Ovary (tissue), 9 donors: ENCODE measurements around the gene CCNE1. TPM values are rescaled to one million over a fixed set of nuclear protein-coding genes. Genes with fewer than 3 reads are reported as not detected.

ENCODE experiments used
- DNase-seq, 5 donors: peaks; one replicate each; pipeline ENCODE4 v3.0.0-alpha.2; 2019 to 2020
- H3K27ac ChIP-seq, 2 donors: fragments of 200-600 bp; one replicate each; pipeline versions ENCODE4 v1.5.1 to v1.8.0; 2019 to 2022
- H3K27me3 ChIP-seq: fragments of 200-600 bp; one replicate; pipeline ENCODE4 v1.8.0; 2022
- H3K36me3 ChIP-seq: fragments of 200-600 bp; sonication (generic); one replicate; pipeline ENCODE4 v1.5.1; 2019
- H3K4me1 ChIP-seq: one replicate; pipeline ENCODE4 v1.8.1; 2013; ENCODE audit warnings: mild to moderate bottlenecking, moderate library complexity; ENCODE audit not compliant: insufficient read depth
- H3K4me3 ChIP-seq: fragments of 200-600 bp; sonication (generic); one replicate; pipeline ENCODE4 v1.5.1; 2017
- H3K9me3 ChIP-seq, 2 donors: fragments of 200-600 bp in 1 of 2; sonication (generic) in 1 of 2; one replicate each; pipeline versions ENCODE4 v1.5.1 to v1.8.1; 2013 to 2019; ENCODE audit warnings: mild to moderate bottlenecking in 1 of 2, moderate library complexity in 1 of 2
- CTCF ChIP-seq, 3 donors: fragments of 450-650 bp in 2 of 3; fragments of 200-600 bp in 1 of 3; IDR thresholded peaks; one replicate each; pipeline versions ENCODE4 v1.5.1 to v1.8.0; 2016 to 2022; ENCODE audit warnings: antibody characterized with exemption in 3 of 3, mild to moderate bottlenecking in 1 of 3
- EP300 ChIP-seq: sonication (generic); formaldehyde crosslinking; IDR thresholded peaks from one replicate; pipeline ENCODE4 v1.6.1; 2017; ENCODE audit warnings: antibody characterized with exemption
- POLR2A ChIP-seq: fragments of 450-650 bp; IDR thresholded peaks from one replicate; pipeline ENCODE4 v1.6.1; 2017; ENCODE audit warnings: antibody characterized with exemption, mild to moderate bottlenecking, moderate library complexity
- WGBS, 3 donors: extraction: QIAGEN DNeasy Blood & Tissue Kit in 1 of 3; methylation state at CpG; one replicate each; pipeline versions ENCODE4 v1.1.5 to v1.1.7; 2013 to 2017; 5-methylcytosine and 5-hydroxymethylcytosine counted together
- intact Hi-C, 4 donors: fragments of 100-400 bp; cut with DNase I; formaldehyde crosslinking; loops; one replicate each; pipeline versions ENCODE4 v1.11.0 to v1.15.1; 2022 to 2023
- polyA plus RNA-seq, 2 donors: library from polyadenylated mRNA; stranded (reverse); fragments of 200-250 nt in 1 of 2; fragments of 350-450 nt in 1 of 2; fragmentation: Illumina TruSeq in 1 of 2; extraction: RNeasy Lipid Tissue Mini Kit (QIAGEN cat#74804) in 1 of 2; gene quantifications; one replicate each; pipeline ENCODE4 v1.2.3, GENCODE V29; 2013 to 2014
- total RNA-seq, 7 donors: library from RNA; depleted of rRNA in 2 of 7; stranded (reverse); fragments of >200 nt in 2 of 7; fragmentation: NEBNext Ultra II Directional in 3 of 7; extraction: Animal tissue kit (Norgen Biotek cat#: 25700) in 3 of 7; gene quantifications; one replicate each; pipeline versions ENCODE4 v1.1.0 to v1.2.4, GENCODE V29; 2016 to 2023
- donor health status: DM: no; HTN: no; CAD: no; lungs with moderate emphysema.
- donor health status: DM: no; HTN: no; CAD: no.
- donor health status: Bipolar disorder and iron deficiency.
- donor health status: DM: yes; HTN: yes; CAD: no.
- donor health status: DM: no; HTN: no; CAD: no.
- donor health status: DM: yes; HTN: yes; CAD: no.

The CCNE1 gene
- total and polyA plus RNA-seq, 9 donors, result 0.36 to 2.7 (median 0.98) TPM

DNA sequence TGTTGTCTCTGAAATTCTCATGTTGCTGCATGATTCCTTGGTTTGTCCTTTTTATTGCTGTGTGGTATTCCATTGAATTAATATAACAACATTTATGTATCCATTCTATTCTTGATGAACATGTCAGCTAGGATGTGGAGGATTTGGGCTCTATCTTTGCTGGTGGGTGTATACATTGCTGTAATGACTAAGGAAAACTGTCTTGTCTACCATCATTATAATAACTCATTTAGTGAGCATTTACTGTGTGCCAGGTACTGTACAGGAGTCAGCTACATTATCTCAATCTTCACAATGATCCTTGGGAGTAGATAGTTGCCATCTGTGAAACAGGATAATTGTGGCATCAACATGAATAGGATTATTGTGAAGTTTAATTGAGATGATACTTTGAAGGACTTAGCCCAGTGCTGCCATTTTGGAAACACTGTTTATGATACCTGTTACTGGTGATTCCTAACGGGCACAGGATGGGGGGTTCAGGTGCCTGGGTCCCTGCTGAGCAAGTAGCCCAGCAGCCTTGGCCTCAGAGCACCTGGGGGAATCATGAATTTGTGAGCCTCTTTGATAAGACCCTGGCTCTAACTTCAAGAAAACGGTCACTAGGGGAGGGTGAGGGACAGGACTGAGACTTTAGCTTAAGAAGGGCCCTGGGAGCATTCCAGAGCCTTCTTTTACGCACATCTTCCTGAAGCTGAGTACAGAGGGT lies 1.8 kb upstream of the CCNE1 start:
- Histone ChIP-seq H3K9me3 (no peaks in the 10 kb centered on the region), H3K4me3 (no peak overlapping the region), H3K36me3 (no peaks in the 10 kb centered on the region), H3K27me3 (no peaks in the 10 kb centered on the region), H3K4me1 (peaks cover 12% of the 10 kb centered on the region), H3K27ac (no peak overlapping the region)
- intact Hi-C loops, result no loop called here
- no peak for TF ChIP-seq EP300
- no peak for TF ChIP-seq CTCF (IDR thresholded peaks at IDR 0.05)
- TF ChIP-seq POLR2A, result no peak
- 68 to 79% (median 71%) methylated on average over 3 of the region's 3 CpGs for WGBS, 3 donors
- peak in 1 of 5 donors; percentile 26 for DNase-seq

DNA sequence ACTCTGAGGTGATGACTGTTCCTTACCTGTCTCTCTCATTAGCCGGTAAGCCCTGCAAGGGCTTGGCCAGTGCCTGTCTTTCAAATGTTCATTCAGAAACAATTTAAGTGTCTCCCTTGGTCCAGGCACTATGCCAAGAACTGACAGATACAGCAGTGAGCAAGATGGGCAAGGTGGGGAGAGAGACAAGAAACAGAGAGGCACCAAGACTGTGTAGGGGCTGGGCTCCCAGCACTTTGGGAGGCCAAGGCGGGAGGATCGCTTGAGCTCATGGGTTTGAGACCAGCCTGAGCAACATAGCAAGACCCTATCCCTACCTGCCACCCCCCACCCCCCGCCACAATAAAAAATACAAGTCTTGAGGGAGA lies 1.3 kb upstream of the CCNE1 start:
- Histone ChIP-seq H3K36me3 (no peaks in the 10 kb centered on the region), H3K9me3 (no peaks in the 10 kb centered on the region), H3K27me3 (no peaks in the 10 kb centered on the region), H3K27ac (no peak overlapping the region), H3K4me1 (peaks cover 7% of the 10 kb centered on the region), H3K4me3 (no peak overlapping the region)
- WGBS, 3 donors, result 80 to 87% (median 87%) methylated on average over 4 of the region's 4 CpGs
- TF ChIP-seq EP300, result no peak
- intact Hi-C loops, result no loop called here
- DNase-seq, result peak; percentile 17 to 43 (median 36)

DNA sequence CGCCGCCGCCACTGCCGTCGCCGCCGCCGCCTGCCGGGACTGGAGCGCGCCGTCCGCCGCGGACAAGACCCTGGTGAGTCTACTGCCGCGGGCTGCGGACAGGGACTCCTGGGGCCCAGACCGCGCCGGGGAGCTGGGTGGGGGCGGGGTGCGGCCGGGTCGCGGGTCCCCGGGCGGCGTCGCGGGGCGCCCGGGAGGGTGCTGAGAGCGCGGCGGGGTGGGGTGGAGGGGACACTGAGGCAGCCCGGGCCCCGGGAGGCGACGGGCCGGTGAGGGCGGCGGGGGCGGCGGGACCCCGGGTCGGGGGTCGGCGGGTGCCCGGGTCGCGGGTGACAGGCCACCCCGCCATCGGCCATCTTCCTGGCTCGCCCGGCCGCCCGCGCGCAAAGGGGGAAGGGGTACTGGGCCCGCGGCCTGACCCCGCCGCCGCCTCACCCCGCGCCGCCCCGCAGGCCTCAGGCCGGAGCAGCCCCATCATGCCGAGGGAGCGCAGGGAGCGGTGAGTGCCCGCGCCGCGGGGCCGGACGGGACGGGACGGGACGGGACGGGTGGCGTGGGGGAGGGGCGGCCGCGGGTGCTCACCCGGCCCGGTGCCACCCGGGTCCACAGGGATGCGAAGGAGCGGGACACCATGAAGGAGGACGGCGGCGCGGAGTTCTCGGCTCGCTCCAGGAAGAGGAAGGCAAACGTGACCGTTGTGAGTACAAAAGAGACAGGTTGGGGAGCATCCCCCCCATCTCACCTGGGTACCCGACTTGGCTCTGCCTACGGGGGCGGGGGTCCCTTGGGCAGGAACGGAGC lies 489 bp downstream of the CCNE1 start:
- Histone ChIP-seq H3K4me3 (peak overlapping the region; percentile 48), H3K4me1 (peaks cover 4% of the 10 kb centered on the region), H3K27me3 (no peaks in the 10 kb centered on the region), H3K9me3 (no peaks in the 10 kb centered on the region), H3K27ac (no peak overlapping the region), H3K36me3 (no peaks in the 10 kb centered on the region)
- intact Hi-C loops, result no loop called here
- TF ChIP-seq POLR2A (no peak), CTCF (IDR thresholded peaks at IDR 0.05) (no peak)
- WGBS, 3 donors, result 2 to 3% (median 2%) methylated on average over 39 to 99 of the region's 104 CpGs
- DNase-seq, result peak in 4 of 5 donors; percentile 17 to 60 (median 56)

DNA sequence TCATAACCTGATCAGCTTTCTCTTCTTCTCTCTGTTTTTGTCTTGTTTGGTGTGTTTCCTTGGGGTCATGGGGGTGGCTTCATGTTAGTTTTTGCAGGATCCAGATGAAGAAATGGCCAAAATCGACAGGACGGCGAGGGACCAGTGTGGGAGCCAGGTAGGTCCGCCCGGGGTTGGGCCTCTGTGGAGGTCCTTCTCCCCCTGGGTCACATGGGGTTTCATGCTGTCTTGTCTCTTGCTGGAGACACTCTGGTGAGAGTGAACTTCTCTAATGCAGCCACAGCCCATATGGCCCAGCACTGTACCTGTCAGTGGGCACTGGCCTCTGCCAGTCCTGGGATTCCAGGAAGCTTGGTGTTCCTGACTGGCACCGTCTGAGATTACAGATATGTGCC lies 1.1 kb downstream of the CCNE1 start:
- Histone ChIP-seq H3K36me3 (no peaks in the 10 kb centered on the region), H3K4me1 (peaks cover 4% of the 10 kb centered on the region), H3K4me3 (peak overlapping the region; percentile 48), H3K9me3 (no peaks in the 10 kb centered on the region), H3K27ac (no peak overlapping the region), H3K27me3 (no peaks in the 10 kb centered on the region)
- intact Hi-C loops, result no loop called here
- no peak for DNase-seq
- TF ChIP-seq CTCF (IDR thresholded peaks at IDR 0.05) (no peak), EP300 (no peak), POLR2A (no peak)
- WGBS, 3 donors, result 64 to 69% (median 67%) methylated on average over 6 of the region's 6 CpGs

- no peak for DNase-seq
- Histone ChIP-seq H3K4me3 (no peak overlapping the region), H3K27me3 (no peaks in the 10 kb centered on the region), H3K36me3 (no peaks in the 10 kb centered on the region), H3K9me3 (no peaks in the 10 kb centered on the region), H3K27ac (no peak overlapping the region), H3K4me1 (peaks cover 4% of the 10 kb centered on the region)
- TF ChIP-seq CTCF (IDR thresholded peaks at IDR 0.05) (no peak), EP300 (no peak), POLR2A (no peak)
- intact Hi-C loops, result no loop called here
- 82 to 89% (median 87%) methylated on average over 6 of the region's 6 CpGs for WGBS, 3 donors
Observed at GRCh38 chr19:29813642-29814041, 1.9 kb downstream of the CCNE1 start.
